Peyer's patch (tissue), 4 donors: ENCODE measurements around the gene RAB8B.

ENCODE experiments used
- POLR2A ChIP-seq, 2 donors: fragments of 450-650 bp; IDR thresholded peaks; one replicate each; pipeline ENCODE4 v1.5.1; 2017; ENCODE audit warnings: antibody characterized with exemption in 2 of 2, mild to moderate bottlenecking in 2 of 2, moderate library complexity in 2 of 2
- TF ChIP-seq, protein P1 (sequence below), 6 experiments: fragments of 450-650 bp in 4 of 6; fragments of 200-600 bp in 2 of 6; sonication (generic) in 1 of 6; IDR thresholded peaks; one replicate each; pipeline ENCODE4 v1.5.1; 2017 to 2019; ENCODE audit warnings: antibody characterized with exemption in 6 of 6, mild to moderate bottlenecking in 3 of 6, moderate library complexity in 1 of 6

DNA sequence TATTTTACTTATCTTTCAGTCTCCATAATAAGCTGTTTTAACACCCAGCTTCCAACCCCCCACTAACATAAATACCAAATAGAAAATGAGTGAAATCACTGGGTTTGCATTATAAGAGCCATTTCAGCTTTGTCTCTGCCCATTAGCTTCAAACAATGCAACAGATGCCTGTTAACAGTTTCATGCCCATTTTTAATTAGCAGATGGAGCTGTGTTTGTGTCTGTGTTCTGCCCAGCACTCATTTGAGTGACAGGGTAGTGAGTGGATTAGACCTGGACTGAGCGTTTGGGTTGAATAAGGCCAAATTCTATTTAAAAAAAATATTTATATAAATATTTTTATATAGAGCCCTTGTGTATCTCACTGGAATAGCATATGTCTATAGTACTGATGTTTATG, 7.4 kb downstream of the RAB8B start:
- TF ChIP-seq, protein P1, sequence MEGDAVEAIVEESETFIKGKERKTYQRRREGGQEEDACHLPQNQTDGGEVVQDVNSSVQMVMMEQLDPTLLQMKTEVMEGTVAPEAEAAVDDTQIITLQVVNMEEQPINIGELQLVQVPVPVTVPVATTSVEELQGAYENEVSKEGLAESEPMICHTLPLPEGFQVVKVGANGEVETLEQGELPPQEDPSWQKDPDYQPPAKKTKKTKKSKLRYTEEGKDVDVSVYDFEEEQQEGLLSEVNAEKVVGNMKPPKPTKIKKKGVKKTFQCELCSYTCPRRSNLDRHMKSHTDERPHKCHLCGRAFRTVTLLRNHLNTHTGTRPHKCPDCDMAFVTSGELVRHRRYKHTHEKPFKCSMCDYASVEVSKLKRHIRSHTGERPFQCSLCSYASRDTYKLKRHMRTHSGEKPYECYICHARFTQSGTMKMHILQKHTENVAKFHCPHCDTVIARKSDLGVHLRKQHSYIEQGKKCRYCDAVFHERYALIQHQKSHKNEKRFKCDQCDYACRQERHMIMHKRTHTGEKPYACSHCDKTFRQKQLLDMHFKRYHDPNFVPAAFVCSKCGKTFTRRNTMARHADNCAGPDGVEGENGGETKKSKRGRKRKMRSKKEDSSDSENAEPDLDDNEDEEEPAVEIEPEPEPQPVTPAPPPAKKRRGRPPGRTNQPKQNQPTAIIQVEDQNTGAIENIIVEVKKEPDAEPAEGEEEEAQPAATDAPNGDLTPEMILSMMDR (IDR thresholded peaks at IDR 0.05): no peak
- TF ChIP-seq POLR2A (IDR thresholded peaks at IDR 0.05): no peak
